Measurements from ENCODE around the gene TPRA1. TPM values are rescaled to one million over a fixed set of nuclear protein-coding genes. Genes with fewer than 3 reads are reported as not detected.

Gene TPRA1
- total RNA-seq, 1 experiment from 2014 or later, result 20.0 TPM

DNA sequence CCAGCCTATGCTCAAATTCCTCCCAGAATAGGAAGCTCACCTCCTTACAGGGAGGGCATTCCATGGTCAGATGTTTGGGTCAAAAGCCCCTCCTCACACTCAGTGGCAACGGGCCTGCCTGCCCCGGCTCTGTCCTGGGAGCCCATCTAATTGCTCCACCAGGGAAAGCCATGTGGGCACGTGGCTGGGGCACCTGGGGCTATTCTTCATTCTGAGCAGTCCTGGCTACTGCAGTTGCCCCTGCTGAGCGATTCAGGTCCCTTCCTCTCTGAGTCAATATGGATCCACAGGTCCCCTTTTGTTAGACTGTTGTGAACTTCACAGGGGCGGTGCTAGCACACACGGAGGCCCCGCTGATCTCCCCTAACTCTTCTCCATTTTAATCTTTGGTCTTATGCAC lies 39.4 kb downstream of the TPRA1 start:
- Histone ChIP-seq H3K79me1 (ENCODE audit: insufficient read depth, low read depth, low read length, poor library complexity, severe bottlenecking) (no peaks in the 10 kb centered on the region), H3K27me3 (ENCODE audit: insufficient read depth, low read length) (no peaks in the 10 kb centered on the region), H3K4me2 (ENCODE audit: insufficient read depth, insufficient read length, low read length) (no peak overlapping the region), H2AFZ (ENCODE audit: low read length) (no peak overlapping the region), H3K4me1 (ENCODE audit: insufficient read depth, low read length) (no peaks in the 10 kb centered on the region), H3K23me2 (ENCODE audit: insufficient read length, low read depth, low read length, poor library complexity, severe bottlenecking) (peaks cover 6% of the 10 kb centered on the region), H4K20me1 (ENCODE audit: control insufficient read depth, insufficient read depth, insufficient read length) (no peaks in the 10 kb centered on the region), H2AK5ac (ENCODE audit: insufficient read length, low read length) (no peak overlapping the region), H2BK15ac (ENCODE audit: low read depth, low read length) (no peak overlapping the region), H2BK20ac (ENCODE audit: low read depth, low read length, poor library complexity, severe bottlenecking) (no peak overlapping the region), H2BK12ac (ENCODE audit: insufficient read length, low read depth, low read length) (no peak overlapping the region), H3T11ph (ENCODE audit: low read length) (no peak overlapping the region), H3K79me2 (ENCODE audit: insufficient read depth, low read length) (no peaks in the 10 kb centered on the region), H3K18ac (ENCODE audit: insufficient read length, low read depth, low read length) (no peak overlapping the region), H4K91ac (ENCODE audit: insufficient read length, low read depth, low read length) (no peak overlapping the region), H4K5ac (ENCODE audit: insufficient read length, low read depth, low read length) (no peak overlapping the region), H3K23ac (ENCODE audit: insufficient read length, low read depth, low read length) (no peak overlapping the region), H3K27ac (ENCODE audit: insufficient read length, low read depth, low read length) (no peak overlapping the region), H3K14ac (ENCODE audit: insufficient read depth, low read length) (no peak overlapping the region), H2BK5ac (ENCODE audit: insufficient read length, low read length) (no peak overlapping the region), H3K9me3 (ENCODE audit: control insufficient read depth, low read depth, low read length) (no peaks in the 10 kb centered on the region), H3K9ac (ENCODE audit: extremely low read depth, insufficient read length, low read length) (no peak overlapping the region), H3K56ac (ENCODE audit: insufficient read length, low read depth, low read length) (no peak overlapping the region), H4K8ac (replicated peaks; ENCODE audit: insufficient read length, low read depth, low read length) (no peak overlapping the region), H3K4ac (ENCODE audit: low read depth, low read length) (no peak overlapping the region), H2BK120ac (ENCODE audit: low read depth, low read length, poor library complexity, severe bottlenecking) (no peak overlapping the region)
- Mint-ChIP-seq H3K9me3 (no peaks in the 10 kb centered on the region; a peak in 1 of 5 replicates), H3K4me1 (peaks cover 10 to 27% of the 10 kb centered on the region in 2 experiments), H3K4me3 (no peak overlapping the region), H3K36me3 (ENCODE audit: insufficient read depth in 1 of 3, low read depth in 3 of 3) (no peaks in the 10 kb centered on the region), H3K27ac (no peak overlapping the region), H3K27me3 (ENCODE audit: low read depth) (peaks cover 25% of the 10 kb centered on the region)
- no CpG with 5 or more reads among the region's 7 CpGs for WGBS (ENCODE audit: extremely low coverage, insufficient read length, low lambda C conversion rate)
- DNase-seq, result no peak
- TF ChIP-seq, protein P1, sequence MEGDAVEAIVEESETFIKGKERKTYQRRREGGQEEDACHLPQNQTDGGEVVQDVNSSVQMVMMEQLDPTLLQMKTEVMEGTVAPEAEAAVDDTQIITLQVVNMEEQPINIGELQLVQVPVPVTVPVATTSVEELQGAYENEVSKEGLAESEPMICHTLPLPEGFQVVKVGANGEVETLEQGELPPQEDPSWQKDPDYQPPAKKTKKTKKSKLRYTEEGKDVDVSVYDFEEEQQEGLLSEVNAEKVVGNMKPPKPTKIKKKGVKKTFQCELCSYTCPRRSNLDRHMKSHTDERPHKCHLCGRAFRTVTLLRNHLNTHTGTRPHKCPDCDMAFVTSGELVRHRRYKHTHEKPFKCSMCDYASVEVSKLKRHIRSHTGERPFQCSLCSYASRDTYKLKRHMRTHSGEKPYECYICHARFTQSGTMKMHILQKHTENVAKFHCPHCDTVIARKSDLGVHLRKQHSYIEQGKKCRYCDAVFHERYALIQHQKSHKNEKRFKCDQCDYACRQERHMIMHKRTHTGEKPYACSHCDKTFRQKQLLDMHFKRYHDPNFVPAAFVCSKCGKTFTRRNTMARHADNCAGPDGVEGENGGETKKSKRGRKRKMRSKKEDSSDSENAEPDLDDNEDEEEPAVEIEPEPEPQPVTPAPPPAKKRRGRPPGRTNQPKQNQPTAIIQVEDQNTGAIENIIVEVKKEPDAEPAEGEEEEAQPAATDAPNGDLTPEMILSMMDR (conservative IDR thresholded peaks at IDR 0.05), result no peak

Data from H9 (cell line).